ENCODE measurements around the gene DEAF1. TPM values are rescaled to one million over a fixed set of nuclear protein-coding genes. Genes with fewer than 3 reads are reported as not detected.

Gene DEAF1
- total RNA-seq, 1 donor from 2014 or later = 39.8 TPM

DNA sequence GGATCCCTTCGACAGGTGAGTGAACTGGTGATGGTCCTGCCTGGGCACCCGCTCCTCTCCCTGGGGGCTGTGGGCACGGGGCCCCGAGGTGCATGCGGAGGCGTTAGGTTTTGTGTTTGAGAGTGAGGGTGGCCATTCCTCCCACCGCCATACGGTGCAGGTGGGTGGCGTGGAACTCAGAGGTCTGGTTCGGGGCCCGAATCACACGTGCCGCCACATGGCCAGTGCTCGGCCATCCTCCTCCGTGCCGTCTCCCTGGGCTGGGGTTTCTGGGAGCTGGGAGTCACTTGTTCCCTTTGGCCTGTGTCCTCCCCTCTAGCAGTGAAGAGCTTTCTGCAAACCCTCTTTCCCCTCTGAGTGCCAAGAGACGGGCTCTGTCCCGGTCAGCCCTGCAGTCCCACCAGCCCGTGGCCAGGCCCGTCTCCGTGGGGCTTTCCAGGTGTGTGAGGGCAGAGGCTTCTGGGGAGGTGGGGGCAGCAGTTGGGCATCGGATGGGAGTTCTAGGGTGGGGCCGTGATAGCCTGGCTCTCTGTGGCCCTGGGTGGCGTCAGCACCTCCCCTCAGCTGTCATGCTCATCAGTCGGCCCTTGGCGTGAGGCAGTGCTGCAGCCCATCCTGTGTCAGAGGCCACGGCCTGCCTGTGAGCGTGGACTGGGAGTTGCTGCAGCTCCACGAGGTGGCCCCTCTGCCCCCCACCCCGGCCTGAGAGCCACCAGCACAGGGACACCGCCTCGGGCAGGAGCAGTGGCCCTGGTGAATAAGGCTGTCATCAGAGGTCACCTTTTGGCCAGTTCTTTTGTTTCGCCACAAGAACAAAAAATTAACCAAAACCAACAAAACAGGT lies 89.5 kb downstream of the DEAF1 start:
- no peak overlapping the region for H3K27ac Mint-ChIP-seq
- no peaks in the 10 kb centered on the region for H3K9me3 Mint-ChIP-seq
- ATAC-seq (ENCODE audit: low read depth) (no peak), DNase-seq (no peak)
- peaks cover 75% of the 10 kb centered on the region for H3K36me3 Mint-ChIP-seq (ENCODE audit: low read depth)
- POLR2A ChIA-PET = interaction anchor here (0.7 kb wide), 1 partner anchor 10 kb away, joined by 3 read pairs; the partner anchor contains the start of gene IRF7
- H3K27me3 Mint-ChIP-seq = no peaks in the 10 kb centered on the region
- no peaks in the 10 kb centered on the region for H3K4me1 Mint-ChIP-seq
- TF ChIP-seq, protein P1, sequence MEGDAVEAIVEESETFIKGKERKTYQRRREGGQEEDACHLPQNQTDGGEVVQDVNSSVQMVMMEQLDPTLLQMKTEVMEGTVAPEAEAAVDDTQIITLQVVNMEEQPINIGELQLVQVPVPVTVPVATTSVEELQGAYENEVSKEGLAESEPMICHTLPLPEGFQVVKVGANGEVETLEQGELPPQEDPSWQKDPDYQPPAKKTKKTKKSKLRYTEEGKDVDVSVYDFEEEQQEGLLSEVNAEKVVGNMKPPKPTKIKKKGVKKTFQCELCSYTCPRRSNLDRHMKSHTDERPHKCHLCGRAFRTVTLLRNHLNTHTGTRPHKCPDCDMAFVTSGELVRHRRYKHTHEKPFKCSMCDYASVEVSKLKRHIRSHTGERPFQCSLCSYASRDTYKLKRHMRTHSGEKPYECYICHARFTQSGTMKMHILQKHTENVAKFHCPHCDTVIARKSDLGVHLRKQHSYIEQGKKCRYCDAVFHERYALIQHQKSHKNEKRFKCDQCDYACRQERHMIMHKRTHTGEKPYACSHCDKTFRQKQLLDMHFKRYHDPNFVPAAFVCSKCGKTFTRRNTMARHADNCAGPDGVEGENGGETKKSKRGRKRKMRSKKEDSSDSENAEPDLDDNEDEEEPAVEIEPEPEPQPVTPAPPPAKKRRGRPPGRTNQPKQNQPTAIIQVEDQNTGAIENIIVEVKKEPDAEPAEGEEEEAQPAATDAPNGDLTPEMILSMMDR (IDR thresholded peaks at IDR 0.05) = no peak
- no peak overlapping the region for H3K4me3 Mint-ChIP-seq
- intact Hi-C loops (cut with micrococcal nuclease) = no loop called here
- CTCF ChIA-PET = no interaction called here

DNA sequence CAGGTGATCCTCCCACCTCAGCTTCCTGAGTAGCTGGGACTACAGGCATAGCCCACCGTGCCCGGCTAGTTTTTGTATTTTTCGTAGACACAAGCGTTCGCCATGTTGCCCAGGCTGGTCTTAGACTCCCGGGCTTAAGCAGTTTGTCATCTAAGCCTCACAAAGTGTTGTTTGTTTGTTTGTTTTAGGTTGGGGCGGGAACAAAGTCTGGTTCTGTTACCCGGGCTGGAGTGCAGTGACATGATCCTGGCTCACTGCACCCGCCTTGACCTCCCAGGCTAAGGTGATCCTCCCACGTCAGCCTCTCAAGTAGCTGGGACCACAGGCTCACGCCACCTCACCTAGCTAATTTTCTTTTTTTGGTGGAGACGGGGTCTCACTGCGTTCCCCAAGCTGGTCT lies 91.9 kb downstream of the DEAF1 start:
- no peak for DNase-seq
- POLR2A ChIA-PET = no interaction called here
- CTCF ChIA-PET = no interaction called here
- Mint-ChIP-seq H3K27ac (no peak overlapping the region), H3K4me3 (no peak overlapping the region), H3K4me1 (no peaks in the 10 kb centered on the region), H3K27me3 (no peaks in the 10 kb centered on the region), H3K36me3 (ENCODE audit: low read depth) (peaks cover 78% of the 10 kb centered on the region), H3K9me3 (no peaks in the 10 kb centered on the region)
- intact Hi-C loops (cut with micrococcal nuclease) = no loop called here
- TF ChIP-seq, protein P1 (IDR thresholded peaks at IDR 0.05) = no peak
- no peak for ATAC-seq (ENCODE audit: low read depth)

DNA sequence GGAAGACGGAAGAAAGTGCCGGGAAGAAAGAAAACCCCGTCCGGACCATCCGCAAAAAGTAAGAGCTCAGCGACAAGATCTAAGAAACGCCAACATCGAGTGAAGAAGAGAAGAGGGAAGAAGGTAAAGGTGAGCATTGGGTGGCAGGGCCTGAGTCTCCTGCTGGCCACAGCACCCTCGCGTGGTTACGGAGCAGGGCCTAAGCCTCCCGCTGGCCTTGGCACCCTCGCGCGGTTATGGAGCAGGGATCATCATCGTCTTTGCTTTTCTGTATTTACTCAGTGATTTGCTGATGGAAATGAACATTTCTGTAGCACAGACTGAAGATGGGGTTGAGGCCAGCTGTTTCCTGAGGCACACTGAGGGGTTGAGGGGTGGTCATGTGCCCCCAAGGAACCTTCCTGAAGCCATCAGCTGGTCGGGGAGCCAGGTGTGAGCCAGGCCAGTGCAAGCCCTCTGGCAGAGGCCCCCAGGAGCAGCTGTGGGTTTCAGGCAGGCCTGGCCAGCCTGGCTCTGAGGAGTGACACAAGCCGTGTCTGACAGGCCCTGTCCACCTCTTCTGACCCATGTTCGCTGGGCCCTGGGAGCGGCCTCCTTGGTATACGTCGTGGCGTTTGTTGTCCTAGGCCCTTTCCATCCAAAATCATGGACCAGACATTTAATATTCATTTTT lies 93.3 kb downstream of the DEAF1 start:
- Mint-ChIP-seq H3K27me3 (no peaks in the 10 kb centered on the region), H3K4me3 (no peak overlapping the region), H3K9me3 (no peaks in the 10 kb centered on the region), H3K27ac (no peak overlapping the region), H3K4me1 (no peaks in the 10 kb centered on the region), H3K36me3 (ENCODE audit: low read depth) (peaks cover 78% of the 10 kb centered on the region)
- no peak for ATAC-seq (ENCODE audit: low read depth)
- no peak for DNase-seq
- intact Hi-C loops (cut with micrococcal nuclease) = no loop called here
- POLR2A ChIA-PET = no interaction called here
- TF ChIP-seq, protein P1 (IDR thresholded peaks at IDR 0.05) = no peak
- CTCF ChIA-PET = no interaction called here

DNA sequence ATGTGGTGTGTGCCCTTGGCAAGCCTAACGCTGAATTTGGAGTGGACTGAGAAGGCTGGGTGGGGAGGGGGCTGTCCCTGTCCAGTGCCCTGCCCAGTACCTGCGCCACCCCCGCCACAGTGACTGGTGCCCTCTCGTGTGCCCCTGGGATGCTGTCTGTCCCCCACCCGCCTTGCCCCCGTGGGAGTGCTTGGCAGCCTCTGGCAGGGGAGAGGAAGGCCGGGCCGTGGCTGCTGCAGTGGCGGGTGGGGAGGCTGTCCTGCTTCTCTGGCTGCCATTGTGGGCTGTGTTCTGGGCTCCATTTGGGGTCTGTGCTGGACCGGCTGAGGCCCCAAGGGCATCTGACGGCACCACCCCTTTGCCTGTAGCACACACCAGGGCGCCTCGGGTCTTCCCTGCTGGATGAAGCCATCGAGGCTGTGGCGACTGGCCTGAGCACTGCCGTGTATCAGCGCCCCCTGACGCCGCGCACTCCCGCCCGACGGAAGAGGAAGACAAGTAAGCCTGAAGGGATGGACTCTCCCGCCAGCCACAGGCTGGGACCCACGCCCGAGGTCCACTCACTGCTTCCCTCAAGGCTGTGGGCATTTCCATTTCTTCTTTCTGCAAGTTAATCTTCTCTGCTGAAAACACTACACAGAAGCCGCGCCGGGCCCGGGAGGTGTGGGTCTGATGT lies 96.9 kb downstream of the DEAF1 start:
- DNase-seq (no peak), ATAC-seq (ENCODE audit: low read depth) (no peak)
- Mint-ChIP-seq H3K9me3 (no peaks in the 10 kb centered on the region), H3K27ac (no peak overlapping the region), H3K4me1 (no peaks in the 10 kb centered on the region), H3K36me3 (ENCODE audit: low read depth) (peaks cover 82% of the 10 kb centered on the region), H3K27me3 (no peaks in the 10 kb centered on the region), H3K4me3 (no peak overlapping the region)
- ChIA-PET POLR2A (no interaction called here), CTCF (no interaction called here)
- intact Hi-C loops (cut with micrococcal nuclease) = no loop called here
- TF ChIP-seq, protein P1 (IDR thresholded peaks at IDR 0.05) = no peak

DNA sequence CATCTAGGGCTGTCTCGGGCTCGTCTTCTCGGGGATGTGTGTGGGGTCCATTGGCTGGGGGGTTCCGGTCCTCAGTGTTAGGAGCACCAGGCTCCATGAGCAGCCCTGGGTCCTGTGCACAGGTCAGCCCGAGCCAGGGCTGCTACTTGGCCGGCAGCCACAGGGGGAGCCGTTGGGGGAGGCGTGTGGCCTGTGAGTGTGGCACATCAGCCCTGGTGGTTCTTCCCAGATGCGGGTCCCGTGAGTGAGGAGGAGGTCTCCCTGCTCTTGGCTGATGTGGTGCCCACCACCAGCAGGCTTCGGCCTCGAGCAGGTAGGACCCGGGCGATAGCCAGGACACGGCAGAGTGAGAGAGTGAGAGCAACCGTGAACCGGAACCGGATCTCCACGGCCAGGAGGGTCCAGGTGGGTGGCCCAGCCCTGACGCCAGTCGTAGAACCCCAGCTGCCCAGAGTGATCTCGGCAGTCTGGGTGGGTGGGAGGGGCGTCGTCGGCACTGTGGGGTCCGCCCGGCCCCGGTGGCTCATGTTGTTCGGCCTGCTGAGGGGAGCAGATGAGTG lies 97.8 kb downstream of the DEAF1 start:
- H3K4me3 Mint-ChIP-seq = no peak overlapping the region
- ChIA-PET POLR2A (no interaction called here), CTCF (no interaction called here)
- TF ChIP-seq, protein P1 (IDR thresholded peaks at IDR 0.05) = no peak
- no peaks in the 10 kb centered on the region for H3K27me3 Mint-ChIP-seq
- H3K27ac Mint-ChIP-seq = no peak overlapping the region
- no peaks in the 10 kb centered on the region for H3K4me1 Mint-ChIP-seq
- ATAC-seq (ENCODE audit: low read depth) (no peak), DNase-seq (no peak)
- peaks cover 86% of the 10 kb centered on the region for H3K36me3 Mint-ChIP-seq (ENCODE audit: low read depth)
- intact Hi-C loops (cut with micrococcal nuclease) = no loop called here
- H3K9me3 Mint-ChIP-seq = no peaks in the 10 kb centered on the region

Data from activated B cell treated with CpG ODN at 0.5 μM for 24 hours (primary cell).